Mesodermal cell (in vitro differentiated cells): ENCODE measurements around the gene BCL2L13.

Experiments
- H3K27ac ChIP-seq: 2 replicates; pipeline ENCODE4 v1.7.0; 2013; ENCODE audit warnings: mild to moderate bottlenecking, low read depth, low read length, moderate library complexity; ENCODE audit not compliant: severe bottlenecking
- H3K36me3 ChIP-seq: 2 replicates; pipeline ENCODE4 v1.7.1; 2013; ENCODE audit warnings: mild to moderate bottlenecking, low read length, moderate library complexity; ENCODE audit not compliant: control insufficient read depth, insufficient read depth
- H3K4me1 ChIP-seq: one replicate; pipeline ENCODE4 v1.7.1; 2013; ENCODE audit warnings: mild to moderate bottlenecking, low read length; ENCODE audit not compliant: insufficient read depth, control insufficient read depth, poor library complexity, severe bottlenecking
- H3K4me3 ChIP-seq: 2 replicates; pipeline ENCODE4 v1.7.0; 2013; ENCODE audit warnings: low read length, control low read depth, mild to moderate bottlenecking; ENCODE audit not compliant: insufficient read depth, poor library complexity, severe bottlenecking; ENCODE audit errors: extremely low read depth
- H3K9me3 ChIP-seq: 2 replicates; pipeline ENCODE4 v1.7.1; 2013; ENCODE audit warnings: mild to moderate bottlenecking, low read length, moderate library complexity; ENCODE audit not compliant: control insufficient read depth
- WGBS, 2 experiments: methylation state at CpG; one replicate each; pipeline ENCODE4 v1.1.5; 2013; ENCODE audit warnings: missing lambda C conversion rate in 2 of 2; ENCODE audit not compliant: insufficient coverage in 2 of 2; 5-methylcytosine and 5-hydroxymethylcytosine counted together

The BCL2L13 gene

DNA sequence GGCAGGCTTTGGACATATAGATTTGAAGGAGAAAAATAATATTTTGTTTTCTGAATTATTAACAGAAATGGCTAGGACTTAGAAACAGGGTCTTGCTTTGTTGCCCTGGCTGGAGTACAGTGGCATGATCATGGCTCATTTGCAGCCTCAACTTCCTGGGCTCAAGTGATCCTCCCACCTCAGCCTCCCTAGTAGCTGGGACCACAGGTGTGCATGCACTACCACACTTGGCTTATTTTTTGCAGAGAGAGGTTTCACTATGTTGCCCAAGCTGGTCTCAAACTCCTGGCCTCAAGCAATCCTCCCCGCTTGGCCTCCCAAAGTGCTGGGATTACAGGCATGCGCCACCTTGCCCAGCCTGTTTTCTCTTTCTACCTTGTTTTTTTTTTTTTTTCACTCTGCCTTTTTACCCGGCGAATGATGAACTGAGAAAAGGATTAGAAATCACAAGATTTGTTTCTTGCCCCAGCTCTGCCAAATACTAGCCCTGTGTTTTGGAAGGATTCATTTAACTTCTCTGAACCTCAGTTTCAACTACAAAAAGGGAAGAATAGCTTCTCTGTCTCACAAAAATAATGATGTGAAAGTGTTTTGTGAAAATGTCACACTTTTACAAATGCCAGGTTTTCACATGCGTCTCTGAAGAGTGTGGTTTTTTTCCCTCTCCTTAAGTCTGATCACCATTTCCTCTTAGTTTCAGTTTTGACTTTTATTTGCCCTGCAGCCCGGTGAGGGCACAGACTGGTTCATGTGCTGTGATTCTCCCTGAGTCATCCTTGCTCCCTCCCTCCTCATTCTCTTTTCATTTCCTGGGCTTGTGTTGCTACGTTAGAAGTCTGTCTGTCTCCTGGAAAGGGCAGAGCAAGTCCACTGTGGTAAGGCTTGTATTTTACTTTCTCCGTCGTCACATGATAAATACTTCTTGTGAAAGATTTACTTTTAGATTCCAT is 67.7 kb downstream of the BCL2L13 start:
- H3K4me1 ChIP-seq, result no peaks in the 10 kb centered on the region
- 63 to 79% methylated on average over 3 of the region's 9 CpGs for WGBS, 2 experiments
- H3K27ac ChIP-seq, result peak overlapping the region; percentile 62
- peaks cover 47% of the 10 kb centered on the region for H3K36me3 ChIP-seq
- H3K4me3 ChIP-seq, result no peak overlapping the region
- no peaks in the 10 kb centered on the region for H3K9me3 ChIP-seq

DNA sequence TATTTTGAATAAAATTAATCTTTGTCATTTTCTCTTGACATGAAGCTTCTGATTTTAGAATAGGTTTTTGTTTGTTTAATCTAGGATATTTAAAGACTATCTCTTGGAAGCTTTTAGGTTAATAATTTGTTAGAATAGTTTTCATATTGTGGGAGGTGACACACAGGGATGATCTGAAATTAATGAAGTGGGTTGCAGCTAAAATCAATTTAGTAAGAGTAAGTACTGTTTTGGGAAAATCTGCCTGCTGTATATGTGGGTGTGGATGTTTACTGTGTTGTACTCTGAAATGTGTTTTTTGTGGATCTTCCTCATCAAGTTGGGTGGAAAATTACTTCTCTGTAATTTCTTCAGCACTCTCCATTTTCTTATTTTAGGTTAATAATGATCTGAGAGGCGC is 68.4 kb downstream of the BCL2L13 start:
- no peaks in the 10 kb centered on the region for H3K4me1 ChIP-seq
- no peak overlapping the region for H3K4me3 ChIP-seq
- WGBS, 2 experiments, result no CpG with 5 or more reads among the region's 1 CpG
- peaks cover 50% of the 10 kb centered on the region for H3K36me3 ChIP-seq
- no peaks in the 10 kb centered on the region for H3K9me3 ChIP-seq
- no peak overlapping the region for H3K27ac ChIP-seq

DNA sequence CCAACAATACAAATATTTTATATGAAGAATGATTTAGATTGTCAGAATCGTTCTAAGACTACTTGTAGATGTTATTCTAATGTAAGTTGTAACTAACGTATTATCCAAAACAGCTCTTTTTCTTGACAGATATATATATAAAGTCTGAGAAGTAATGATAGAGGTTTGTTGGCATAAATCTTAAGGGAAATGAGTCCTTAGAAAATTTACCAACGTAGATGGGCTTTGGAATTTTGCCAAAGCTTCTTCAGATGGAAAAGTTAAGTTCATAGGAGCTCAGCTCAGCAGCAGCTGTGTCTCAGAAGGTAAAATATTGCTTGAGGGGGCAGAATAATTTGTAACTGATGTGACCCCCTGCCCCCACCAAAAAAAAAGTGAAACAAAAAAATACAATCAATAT is 69.0 kb downstream of the BCL2L13 start:
- Histone ChIP-seq H3K9me3 (no peaks in the 10 kb centered on the region), H3K27ac (no peak overlapping the region), H3K4me1 (no peaks in the 10 kb centered on the region), H3K36me3 (peaks cover 45% of the 10 kb centered on the region), H3K4me3 (no peak overlapping the region)
- WGBS, 2 experiments, result 92 to 100% methylated on average over 1 of the region's 3 CpGs

DNA sequence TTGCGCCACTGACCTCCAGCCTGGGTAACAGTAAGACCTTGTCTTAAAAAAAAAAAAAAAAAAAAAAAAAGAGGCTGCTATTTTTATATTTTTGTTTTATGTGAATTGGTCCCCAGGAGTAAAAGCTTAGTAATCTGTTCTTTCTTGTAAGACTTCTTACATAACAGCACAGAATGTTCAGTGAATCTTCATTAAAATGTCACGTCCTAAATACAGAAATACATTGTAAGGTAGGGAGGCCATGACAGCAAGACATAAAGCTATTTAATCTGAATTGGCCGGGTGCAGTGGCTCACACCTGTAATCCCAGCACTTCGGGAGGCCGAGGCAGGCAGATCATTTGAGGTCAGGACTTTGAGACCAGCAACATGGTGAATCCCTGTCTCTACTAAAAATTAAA is 71.5 kb downstream of the BCL2L13 start:
- Histone ChIP-seq H3K4me3 (no peak overlapping the region), H3K9me3 (no peaks in the 10 kb centered on the region)
- WGBS, 2 experiments, result 92 to 96% methylated on average over 3 to 4 of the region's 5 CpGs

DNA sequence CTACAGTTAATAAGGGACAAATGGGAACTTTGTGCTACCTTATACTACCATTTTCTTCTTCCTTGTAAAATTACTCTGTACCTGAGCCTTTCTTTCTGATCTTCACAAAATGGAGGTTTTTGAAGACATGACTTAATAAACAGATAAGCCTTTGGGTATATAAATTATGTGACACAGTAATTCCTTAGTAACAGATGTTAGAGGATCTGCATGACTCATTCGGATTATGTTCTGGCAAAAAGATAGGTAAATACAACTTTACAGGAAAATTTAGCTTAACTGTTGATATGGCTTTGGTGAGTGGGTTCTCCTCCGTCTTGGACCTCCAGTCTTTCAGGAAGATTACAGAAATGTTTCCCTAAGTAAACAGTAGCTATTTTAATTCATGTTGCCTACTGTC is 73.9 kb downstream of the BCL2L13 start:
- Histone ChIP-seq H3K9me3 (no peaks in the 10 kb centered on the region), H3K4me3 (no peak overlapping the region), H3K36me3 (peaks cover 29% of the 10 kb centered on the region), H3K27ac (no peak overlapping the region), H3K4me1 (no peaks in the 10 kb centered on the region)
- 94% methylated on average over 2 of the region's 2 CpGs; no CpG with 5 or more reads in 1 of the 2 experiments for WGBS, 2 experiments

More for the DNA sequence above, 71.5 kb downstream of the BCL2L13 start:
- no peaks in the 10 kb centered on the region for H3K4me1 ChIP-seq
- no peak overlapping the region for H3K27ac ChIP-seq
- H3K36me3 ChIP-seq, result peaks cover 31% of the 10 kb centered on the region

DNA sequence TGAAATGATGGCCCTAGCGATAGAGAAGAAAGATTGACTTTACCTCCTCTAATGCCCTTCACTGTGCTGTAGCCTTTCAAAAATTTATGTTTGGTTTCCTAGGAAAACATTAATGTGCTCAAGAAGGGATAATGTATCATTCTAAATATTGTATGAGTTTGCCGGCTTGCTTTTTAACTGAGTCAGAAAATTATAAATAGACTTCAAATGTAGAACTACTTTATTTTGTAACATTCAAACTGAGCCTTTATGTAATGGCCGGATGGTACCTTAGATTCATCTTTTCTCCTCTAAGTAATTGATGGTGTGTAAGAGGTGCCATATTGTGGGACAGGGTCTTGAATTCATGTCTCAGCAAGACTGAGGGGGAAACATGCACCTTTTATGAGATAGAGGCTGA is 78.0 kb downstream of the BCL2L13 start:
- Histone ChIP-seq H3K9me3 (no peaks in the 10 kb centered on the region), H3K36me3 (peaks cover 5% of the 10 kb centered on the region), H3K27ac (no peak overlapping the region), H3K4me3 (no peak overlapping the region), H3K4me1 (no peaks in the 10 kb centered on the region)
- 100% methylated on average over 1 of the region's 3 CpGs; no CpG with 5 or more reads in 1 of the 2 experiments for WGBS, 2 experiments

DNA sequence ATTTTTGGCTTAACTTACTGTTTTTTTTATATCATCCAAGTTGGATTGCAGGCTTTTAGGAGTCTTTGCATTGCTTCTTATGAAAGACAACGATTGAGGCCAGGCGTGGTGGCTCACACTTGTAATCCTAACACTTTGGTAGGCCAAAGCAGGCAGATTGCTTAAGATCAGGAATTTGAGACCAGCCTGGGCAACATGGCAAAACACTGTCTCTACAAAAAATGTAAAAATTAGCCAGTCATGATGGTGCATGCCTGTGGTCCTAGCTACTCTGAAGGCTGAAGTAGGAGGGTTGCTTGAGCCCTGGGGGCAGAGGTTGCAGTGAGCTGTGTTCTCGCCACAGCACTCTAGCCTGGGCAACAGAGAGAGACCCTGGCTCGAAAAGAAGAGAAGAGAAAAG is 79.2 kb downstream of the BCL2L13 start:
- WGBS, 2 experiments, result 89 to 95% methylated on average over 3 to 4 of the region's 4 CpGs
- no peak overlapping the region for H3K27ac ChIP-seq
- H3K4me3 ChIP-seq, result no peak overlapping the region
- no peaks in the 10 kb centered on the region for H3K4me1 ChIP-seq
- peaks cover 2% of the 10 kb centered on the region for H3K36me3 ChIP-seq
- H3K9me3 ChIP-seq, result no peaks in the 10 kb centered on the region

DNA sequence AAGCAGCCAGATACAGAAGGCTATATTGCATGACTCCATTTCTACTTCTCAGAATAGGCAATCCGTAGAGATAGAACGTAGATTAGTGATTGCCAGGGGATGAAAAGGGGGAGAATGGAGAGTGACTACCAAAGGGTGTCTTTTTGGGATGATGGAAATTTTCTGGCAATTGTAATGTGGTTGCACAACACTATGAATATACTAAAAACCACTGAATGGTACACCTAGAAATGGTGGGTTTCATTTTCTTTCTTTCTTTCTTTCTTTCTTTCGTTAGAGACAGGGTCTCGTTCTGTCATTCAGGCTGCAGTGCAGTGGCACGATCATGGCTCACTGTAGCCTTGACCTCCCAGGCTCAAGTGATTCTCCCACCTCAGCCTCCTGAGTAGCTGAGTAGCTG is 81.4 kb downstream of the BCL2L13 start:
- H3K4me3 ChIP-seq, result no peak overlapping the region
- no peaks in the 10 kb centered on the region for H3K36me3 ChIP-seq
- H3K4me1 ChIP-seq, result no peaks in the 10 kb centered on the region
- H3K9me3 ChIP-seq, result no peaks in the 10 kb centered on the region
- 92 to 98% methylated on average over 4 to 5 of the region's 5 CpGs for WGBS, 2 experiments
- no peak overlapping the region for H3K27ac ChIP-seq

DNA sequence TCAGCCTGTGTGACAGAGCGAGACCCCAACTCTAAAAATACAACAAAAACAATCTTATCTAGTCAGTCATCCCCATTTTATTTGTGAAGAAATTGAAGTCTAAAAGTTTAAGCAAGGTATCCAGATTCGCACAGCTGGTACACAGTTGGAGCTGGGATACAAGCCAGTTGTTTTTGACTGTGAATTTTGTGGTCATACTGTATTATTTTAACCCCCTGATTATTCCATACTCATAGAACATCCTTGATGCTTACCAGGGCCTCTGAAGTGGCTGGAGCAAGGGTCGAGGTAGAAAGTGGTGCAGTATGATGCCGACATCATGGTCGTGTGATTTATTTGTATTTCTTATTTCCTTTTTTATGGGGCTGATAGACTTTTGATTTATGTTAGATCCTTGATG is 85.7 kb downstream of the BCL2L13 start:
- Histone ChIP-seq H3K9me3 (no peaks in the 10 kb centered on the region), H3K4me1 (peaks cover 12% of the 10 kb centered on the region), H3K27ac (no peak overlapping the region), H3K36me3 (peaks cover 25% of the 10 kb centered on the region), H3K4me3 (no peak overlapping the region)
- 100% methylated on average over 1 of the region's 5 CpGs for WGBS, 2 experiments

DNA sequence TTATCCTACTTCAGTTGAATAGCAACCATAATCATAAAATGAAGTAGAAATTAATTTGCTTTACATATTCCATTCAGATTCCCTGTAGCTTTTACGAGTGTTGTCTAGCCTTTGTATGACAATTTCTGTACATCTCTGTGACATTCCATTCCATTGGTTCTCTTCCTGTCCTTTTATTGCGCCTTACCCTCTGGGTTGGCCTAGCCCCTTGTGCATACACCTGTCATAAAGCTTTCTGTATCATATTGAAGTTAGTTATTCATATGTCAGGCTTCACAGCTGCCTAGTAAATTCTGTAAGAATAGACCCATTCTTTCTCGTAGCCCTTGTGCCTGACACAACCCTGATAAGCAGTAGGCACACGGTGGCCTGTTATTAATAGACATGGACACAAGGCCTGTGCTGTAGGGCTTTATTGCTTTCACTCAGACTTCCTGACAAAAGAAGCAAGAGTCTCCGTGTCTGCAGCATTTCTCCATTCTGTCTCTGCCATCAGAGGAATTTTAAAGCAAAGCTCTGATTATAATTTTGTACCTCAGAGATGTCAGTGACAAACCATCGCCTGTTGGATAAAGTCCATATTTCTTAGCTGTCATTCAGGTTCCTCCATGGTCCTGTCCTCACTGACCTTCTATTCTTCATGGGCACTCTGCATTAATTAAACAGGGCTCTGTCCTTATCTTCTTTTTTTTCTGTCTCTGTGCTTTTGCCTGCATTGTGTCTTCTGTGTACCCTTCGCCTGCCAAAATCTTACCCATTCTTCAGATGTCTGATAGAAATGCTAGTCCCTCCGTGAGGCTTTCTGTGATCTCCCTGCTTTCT is 86.3 kb downstream of the BCL2L13 start:
- H3K4me3 ChIP-seq, result no peak overlapping the region
- H3K36me3 ChIP-seq, result peaks cover 32% of the 10 kb centered on the region
- no peak overlapping the region for H3K27ac ChIP-seq
- H3K9me3 ChIP-seq, result no peaks in the 10 kb centered on the region
- WGBS, 2 experiments, result 91 to 98% methylated on average over 6 to 7 of the region's 8 CpGs
- H3K4me1 ChIP-seq, result peaks cover 12% of the 10 kb centered on the region

DNA sequence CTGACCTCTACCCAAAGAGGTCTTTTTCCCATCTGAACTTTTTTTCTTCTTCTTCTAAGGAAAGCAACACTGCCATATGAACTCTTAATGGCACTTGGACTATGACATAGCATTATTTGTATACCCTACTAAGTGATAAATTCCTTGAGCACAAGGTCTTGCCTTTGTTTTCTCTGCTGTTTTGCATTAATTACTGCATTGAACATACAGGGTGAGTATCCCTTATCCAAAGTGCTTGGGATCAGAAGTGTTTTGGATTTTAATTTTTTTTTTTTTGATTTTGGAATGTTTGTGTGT is 86.9 kb downstream of the BCL2L13 start:
- no peak overlapping the region for H3K4me3 ChIP-seq
- no peak overlapping the region for H3K27ac ChIP-seq

More for the DNA sequence above, 86.9 kb downstream of the BCL2L13 start:
- peaks cover 12% of the 10 kb centered on the region for H3K4me1 ChIP-seq
- peaks cover 37% of the 10 kb centered on the region for H3K36me3 ChIP-seq
- H3K9me3 ChIP-seq, result no peaks in the 10 kb centered on the region
